HEK293T (cell line): ENCODE measurements around the gene JAKMIP2.

Experiments used
- ARNT ChIP-seq: fragments of 450-650 bp; IDR thresholded peaks from 2 replicates; pipeline ENCODE4 v1.6.1; 2017; ENCODE audit warnings: mild to moderate bottlenecking
- FOXA1 ChIP-seq: fragments of 450-650 bp; IDR thresholded peaks from 2 replicates; pipeline ENCODE4 v1.6.1; 2016; ENCODE audit warnings: mild to moderate bottlenecking
- FOXK2 ChIP-seq: fragments of 450-650 bp; IDR thresholded peaks from 2 replicates; pipeline ENCODE4 v1.6.1; 2016; ENCODE audit warnings: mild to moderate bottlenecking
- FOXM1 ChIP-seq: fragments of 450-650 bp; IDR thresholded peaks from 2 replicates; pipeline ENCODE4 v1.6.1; 2017; ENCODE audit warnings: mild to moderate bottlenecking, borderline replicate concordance
- LEF1 ChIP-seq: fragments of 450-650 bp; IDR thresholded peaks from 2 replicates; pipeline ENCODE4 v1.6.1; 2017; ENCODE audit warnings: mild to moderate bottlenecking, borderline replicate concordance
- PKNOX1 ChIP-seq: fragments of 450-650 bp; IDR thresholded peaks from 2 replicates; pipeline ENCODE4 v1.6.1; 2016
- SUZ12 ChIP-seq: fragments of 450-650 bp; IDR thresholded peaks from 2 replicates; pipeline ENCODE4 v1.6.1; 2016; ENCODE audit warnings: mild to moderate bottlenecking
- ZNF384 ChIP-seq: fragments of 450-650 bp; IDR thresholded peaks from 2 replicates; pipeline ENCODE4 v1.6.1; 2016

DNA sequence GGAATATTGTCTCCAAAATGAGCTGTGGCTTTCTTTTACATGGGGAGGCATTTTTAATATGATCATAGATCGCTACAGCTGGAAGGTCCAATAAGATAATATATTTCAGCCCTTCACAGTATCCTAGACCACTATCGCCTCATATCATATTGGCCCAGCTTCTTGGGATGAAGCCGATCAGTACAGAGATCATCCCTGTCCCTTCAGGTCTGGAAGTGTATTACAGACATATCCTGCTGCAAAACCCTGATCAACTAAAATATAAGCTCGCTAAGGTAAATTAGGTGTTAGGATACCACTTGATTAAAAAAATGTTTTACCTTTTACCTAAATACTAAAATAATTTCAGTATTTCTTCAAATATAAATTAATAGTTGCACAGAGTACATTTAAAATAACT is 41.7 kb downstream of the JAKMIP2 start:
- TF ChIP-seq SUZ12 (no peak), FOXK2 (no peak), PKNOX1 (no peak), ARNT (no peak), FOXA1 (no peak), LEF1 (no peak), ZNF384 (no peak), FOXM1 (no peak)
